GM18505 (cell line): ENCODE data around the gene SUPT6H.
"Not testable (repeated sequence)": the region's sequence is repeated elsewhere in the genome, so short reads cannot be mapped to it uniquely, and the experiment has no call there.

ENCODE experiments used
- ATAC-seq: cut with Tn5 transposase; IDR thresholded peaks from one replicate; pipeline ENCODE4 v1.9.1; 2021; ENCODE audit not compliant: unreplicated experiment
- POLR2A ChIP-seq: IDR thresholded peaks from 4 replicates; pipeline ENCODE4 v1.6.1; 2011; ENCODE audit warnings: borderline replicate concordance; ENCODE audit not compliant: insufficient read depth, insufficient read length; ENCODE audit errors: extremely low read depth

SUPT6H gene

GRCh38 chr17:28634206-28634865 is 27.7 kb upstream of the SUPT6H start:
- no peak for ATAC-seq
- TF ChIP-seq POLR2A: no peak

GRCh38 chr17:28635506-28635905 is 26.5 kb upstream of the SUPT6H start:
- no peak for ATAC-seq
- no peak for TF ChIP-seq POLR2A

GRCh38 chr17:28641579-28641978 is 20.4 kb upstream of the SUPT6H start:
- no peak for ATAC-seq
- no peak for TF ChIP-seq POLR2A

- TF ChIP-seq POLR2A: peak; percentile 37
- ATAC-seq: peak; percentile 9
Observed at GRCh38 chr17:28643983-28644786, 17.8 kb upstream of the SUPT6H start.

GRCh38 chr17:28644787-28645575 is 17.0 kb upstream of the SUPT6H start, which contains the start of gene BLTP2:
TSS of gene BLTP2 (minus strand) at chr17:28645158. CDS start at chr17:28645056, 102 bp downstream.
- TF ChIP-seq POLR2A: peak; percentile 87
- ATAC-seq: peak; percentile 92

- ATAC-seq: no peak
- TF ChIP-seq POLR2A: no peak
Observed at GRCh38 chr17:28645576-28645939, 16.4 kb upstream of the SUPT6H start.

- ATAC-seq: no peak
Observed at GRCh38 chr17:28646039-28646754, 15.8 kb upstream of the SUPT6H start.

GRCh38 chr17:28648698-28649097 is 13.3 kb upstream of the SUPT6H start:
- no peak for TF ChIP-seq POLR2A
- ATAC-seq: no peak

More at GRCh38 chr17:28646039-28646754, 15.8 kb upstream of the SUPT6H start:
- no peak for TF ChIP-seq POLR2A

GRCh38 chr17:28655160-28655559 is 6.8 kb upstream of the SUPT6H start:
- TF ChIP-seq POLR2A: no peak
- no peak for ATAC-seq

GRCh38 chr17:28657756-28658155 is 4.2 kb upstream of the SUPT6H start:
- ATAC-seq: no peak
- no peak for TF ChIP-seq POLR2A

GRCh38 chr17:28658342-28658741 is 3.7 kb upstream of the SUPT6H start:
- not testable (repeated sequence) for ATAC-seq

- ATAC-seq: not testable (repeated sequence)
Observed at GRCh38 chr17:28658766-28659496, 3.1 kb upstream of the SUPT6H start.

GRCh38 chr17:28659497-28659881 is 2.5 kb upstream of the SUPT6H start:
- not testable (repeated sequence) for ATAC-seq
